PC-3 (cell line): ENCODE results near the gene GPD1L. TPM values are rescaled to one million over a fixed set of nuclear protein-coding genes. Genes with fewer than 3 reads are reported as not detected.

Experiments
- ATAC-seq: fragments of 200-7000 bp; cut with Tn5 transposase; 2 replicates; pipeline ENCODE4 v1.9.1; 2020; ENCODE audit warnings: mild to moderate bottlenecking, moderate library complexity
- BruUV-seq: library from RNA; stranded (reverse); fragments of 400-500 nt; replicated peaks from 2 replicates; lab custom pipeline; 2021; lab: Mats Ljungman, UMichigan
- CTCF ChIA-PET: fragments of 300-600 bp; sonication (Branson Sonifier 250); formaldehyde crosslinking; loops from one replicate; lab custom pipeline; 2022; ENCODE audit warnings: antibody characterized with exemption; lab: Charles Lee
- POLR2A ChIA-PET: fragments of 300-600 bp; sonication (Branson Sonifier 250); formaldehyde crosslinking; loops from one replicate; lab custom pipeline; 2022; ENCODE audit warnings: antibody characterized with exemption; ENCODE audit not compliant: unreplicated experiment; lab: Charles Lee
- DNase-seq: peaks from one replicate; pipeline ENCODE4 v3.0.0-alpha.2; 2015
- H2AFZ ChIP-seq: fragments of 300-600 bp; sonication (generic); 2 replicates; pipeline ENCODE4 v1.6.0; 2016; ENCODE audit warnings: antibody characterized with exemption, low read length
- H3F3A ChIP-seq: fragments of 300-600 bp; sonication (generic); one replicate; pipeline ENCODE4 v1.6.0; 2017; ENCODE audit warnings: antibody characterized with exemption, low read length, control low read depth, mild to moderate bottlenecking; ENCODE audit not compliant: unreplicated experiment
- H3K27ac ChIP-seq: fragments of 300-600 bp; sonication (generic); 2 replicates; pipeline ENCODE4 v1.5.1; 2016; ENCODE audit warnings: mild to moderate bottlenecking, low read length
- H3K27me3 ChIP-seq: fragments of 300-600 bp; sonication (generic); 2 replicates; pipeline ENCODE4 v1.6.1; 2016; ENCODE audit warnings: low read length, mixed read lengths
- H3K36me3 ChIP-seq: fragments of 300-600 bp; sonication (generic); 2 replicates; pipeline ENCODE4 v1.6.1; 2016; ENCODE audit warnings: low read depth, mixed run types, low read length, mixed read lengths
- H3K4me1 ChIP-seq: fragments of 300-600 bp; sonication (generic); 2 replicates; pipeline ENCODE4 v1.5.1; 2016; ENCODE audit warnings: low read length; ENCODE audit not compliant: insufficient read depth
- H3K4me2 ChIP-seq: fragments of 300-600 bp; sonication (generic); 2 replicates; pipeline ENCODE4 v1.6.0; 2016; ENCODE audit warnings: low read length
- H3K4me3 ChIP-seq: fragments of 300-600 bp; sonication (generic); 2 replicates; pipeline ENCODE4 v1.5.1; 2016; ENCODE audit warnings: mild to moderate bottlenecking, low read length, mixed read lengths
- H3K79me2 ChIP-seq: fragments of 300-600 bp; sonication (generic); 2 replicates; pipeline ENCODE4 v1.6.1; 2017; ENCODE audit warnings: low read length, mixed read lengths
- H3K9ac ChIP-seq: fragments of 300-600 bp; sonication (generic); 2 replicates; pipeline ENCODE4 v1.6.0; 2016; ENCODE audit warnings: mild to moderate bottlenecking, low read length
- H3K9me2 ChIP-seq: fragments of 300-600 bp; sonication (generic); replicated peaks from 2 replicates; pipeline ENCODE4 v1.6.1; 2016; ENCODE audit warnings: mixed run types, low read length, mixed read lengths
- H3K9me3 ChIP-seq: fragments of 300-600 bp; sonication (generic); 2 replicates; pipeline ENCODE4 v1.6.1; 2016; ENCODE audit warnings: low read length, mixed read lengths
- H4K20me1 ChIP-seq: fragments of 300-600 bp; sonication (generic); 2 replicates; pipeline ENCODE4 v1.6.1; 2016; ENCODE audit warnings: low read length, mixed read lengths
- EZH2 ChIP-seq: fragments of 300-600 bp; sonication (generic); IDR thresholded peaks from one replicate; pipeline ENCODE4 v1.6.1; 2017; ENCODE audit warnings: antibody characterized with exemption, mild to moderate bottlenecking, low read length; ENCODE audit not compliant: unreplicated experiment
- EZH2phosphoT487 ChIP-seq: fragments of 300-600 bp; sonication (generic); IDR thresholded peaks from 2 replicates; pipeline ENCODE4 v1.6.1; 2018; ENCODE audit warnings: mild to moderate bottlenecking, antibody characterized with exemption, low read length, borderline replicate concordance
- intact Hi-C: fragments of 100-400 bp; cut with micrococcal nuclease; formaldehyde crosslinking; loops from 2 replicates; pipeline ENCODE4 v1.9.0; 2023
- total RNA-seq: library from RNA; depleted of rRNA; stranded (reverse); fragments of >200 nt; gene quantifications from 2 replicates; pipeline ENCODE4 v1.2.3, GENCODE V29; 2014
- TF ChIP-seq, protein P1 (sequence below): fragments of 300-600 bp; sonication (generic); conservative IDR thresholded peaks from 2 replicates; pipeline ENCODE4 v1.5.1; 2017; ENCODE audit warnings: antibody characterized with exemption, low read depth, mild to moderate bottlenecking, low read length

Gene GPD1L
- total RNA-seq, 1 experiment from 2014 or later, result 33.7 TPM

DNA sequence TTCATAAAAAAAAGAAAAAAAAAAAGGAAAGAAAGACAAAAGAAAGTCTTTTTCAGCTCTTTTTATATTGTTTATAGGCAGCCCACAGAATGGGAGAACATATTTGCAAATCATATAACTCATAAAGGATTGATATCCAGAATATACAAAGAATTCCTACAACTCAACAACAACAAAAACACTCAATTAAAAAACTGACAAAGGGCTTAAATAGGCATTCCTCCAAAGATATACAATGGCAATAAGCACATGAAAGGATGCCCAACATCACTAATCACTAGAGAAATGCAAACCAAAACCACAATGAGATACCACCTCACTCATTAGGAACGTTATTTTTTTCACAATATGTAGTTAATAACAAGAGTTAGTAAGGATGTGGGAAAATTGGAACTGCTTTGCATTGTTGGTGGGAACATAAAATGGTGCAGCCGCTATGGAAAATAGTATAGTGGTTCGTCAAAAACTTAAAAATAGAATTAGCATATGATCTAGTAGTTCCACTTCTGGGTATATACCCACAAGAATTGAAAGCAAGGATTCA, 77.8 kb downstream of the GPD1L start:
- H3K9ac ChIP-seq, result no peak overlapping the region
- ATAC-seq (no peak), DNase-seq (no peak)
- H3K9me3 ChIP-seq, result no peaks in the 10 kb centered on the region
- H3K4me1 ChIP-seq, result no peaks in the 10 kb centered on the region
- BruUV-seq, result no TSS peak
- no peaks in the 10 kb centered on the region for H4K20me1 ChIP-seq
- intact Hi-C loops, result no loop called here
- no peaks in the 10 kb centered on the region for H3K9me2 ChIP-seq
- ChIA-PET POLR2A (no interaction called here), CTCF (no interaction called here)
- H3K4me3 ChIP-seq, result no peak overlapping the region
- H3K27ac ChIP-seq, result no peak overlapping the region
- no peaks in the 10 kb centered on the region for H3K36me3 ChIP-seq
- no peaks in the 10 kb centered on the region for H3K27me3 ChIP-seq
- H2AFZ ChIP-seq, result no peak overlapping the region
- no peaks in the 10 kb centered on the region for H3K79me2 ChIP-seq
- H3F3A ChIP-seq, result no peaks in the 10 kb centered on the region
- no peak for TF ChIP-seq EZH2
- no peak for TF ChIP-seq EZH2phosphoT487
- TF ChIP-seq, protein P1, sequence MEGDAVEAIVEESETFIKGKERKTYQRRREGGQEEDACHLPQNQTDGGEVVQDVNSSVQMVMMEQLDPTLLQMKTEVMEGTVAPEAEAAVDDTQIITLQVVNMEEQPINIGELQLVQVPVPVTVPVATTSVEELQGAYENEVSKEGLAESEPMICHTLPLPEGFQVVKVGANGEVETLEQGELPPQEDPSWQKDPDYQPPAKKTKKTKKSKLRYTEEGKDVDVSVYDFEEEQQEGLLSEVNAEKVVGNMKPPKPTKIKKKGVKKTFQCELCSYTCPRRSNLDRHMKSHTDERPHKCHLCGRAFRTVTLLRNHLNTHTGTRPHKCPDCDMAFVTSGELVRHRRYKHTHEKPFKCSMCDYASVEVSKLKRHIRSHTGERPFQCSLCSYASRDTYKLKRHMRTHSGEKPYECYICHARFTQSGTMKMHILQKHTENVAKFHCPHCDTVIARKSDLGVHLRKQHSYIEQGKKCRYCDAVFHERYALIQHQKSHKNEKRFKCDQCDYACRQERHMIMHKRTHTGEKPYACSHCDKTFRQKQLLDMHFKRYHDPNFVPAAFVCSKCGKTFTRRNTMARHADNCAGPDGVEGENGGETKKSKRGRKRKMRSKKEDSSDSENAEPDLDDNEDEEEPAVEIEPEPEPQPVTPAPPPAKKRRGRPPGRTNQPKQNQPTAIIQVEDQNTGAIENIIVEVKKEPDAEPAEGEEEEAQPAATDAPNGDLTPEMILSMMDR, result no peak
- H3K4me2 ChIP-seq, result no peak overlapping the region

DNA sequence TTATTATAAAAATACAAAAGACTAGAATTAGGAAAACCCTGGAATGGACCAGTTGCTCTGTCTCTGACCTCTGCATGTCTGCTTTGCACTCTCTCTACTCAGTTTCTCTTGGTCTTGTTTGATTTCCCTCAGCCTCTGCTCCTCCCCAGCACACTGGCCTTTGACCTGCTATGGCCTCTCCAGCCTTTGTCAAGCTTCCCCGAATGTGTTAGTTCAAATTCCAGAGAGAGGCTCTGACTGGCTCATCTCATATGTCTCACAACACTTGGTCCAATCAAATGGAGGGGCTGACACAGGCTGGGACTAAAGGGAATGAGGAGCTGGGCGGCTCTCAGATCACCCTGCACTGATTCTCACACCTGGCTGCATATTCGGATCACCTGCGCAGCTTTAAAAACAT, 79.7 kb downstream of the GPD1L start:
- CTCF ChIA-PET, result no interaction called here
- Histone ChIP-seq H3K79me2 (no peaks in the 10 kb centered on the region), H3K4me3 (no peak overlapping the region), H4K20me1 (no peaks in the 10 kb centered on the region), H3K36me3 (no peaks in the 10 kb centered on the region), H3K27me3 (no peaks in the 10 kb centered on the region), H3K4me2 (no peak overlapping the region), H3F3A (no peaks in the 10 kb centered on the region), H3K4me1 (no peaks in the 10 kb centered on the region), H3K9me2 (no peaks in the 10 kb centered on the region), H3K9ac (no peak overlapping the region), H2AFZ (no peak overlapping the region), H3K9me3 (no peaks in the 10 kb centered on the region), H3K27ac (no peak overlapping the region)
- ATAC-seq, result no peak
- no TSS peak for BruUV-seq
- TF ChIP-seq EZH2, result no peak
- TF ChIP-seq EZH2phosphoT487, result no peak
- TF ChIP-seq, protein P1, result no peak
- no peak for DNase-seq
- intact Hi-C loops, result no loop called here
- POLR2A ChIA-PET, result no interaction called here

DNA sequence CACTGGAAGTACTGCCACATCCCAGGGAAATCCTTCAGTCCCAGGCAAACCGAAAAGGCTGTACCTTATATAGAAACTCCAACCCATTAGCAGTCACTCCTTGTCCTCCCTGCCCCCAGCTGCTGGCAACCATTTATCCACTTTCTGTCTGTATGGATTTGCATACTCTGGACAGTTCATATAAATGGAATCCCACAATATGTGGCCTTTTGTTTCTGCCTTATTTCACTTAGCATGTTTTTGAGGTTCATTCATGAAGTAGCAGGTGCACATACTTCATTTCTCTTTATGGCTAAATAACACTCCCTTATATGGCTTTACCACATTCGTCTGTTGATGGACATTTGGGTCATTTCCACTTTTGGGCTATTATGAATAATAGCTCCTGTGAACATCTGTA, 80.5 kb downstream of the GPD1L start:
- Histone ChIP-seq H3K9me3 (no peaks in the 10 kb centered on the region), H3K4me2 (no peak overlapping the region), H3K79me2 (no peaks in the 10 kb centered on the region), H3K4me3 (no peak overlapping the region), H3K9me2 (no peaks in the 10 kb centered on the region), H3K9ac (no peak overlapping the region), H4K20me1 (no peaks in the 10 kb centered on the region), H3K36me3 (no peaks in the 10 kb centered on the region), H3K27me3 (no peaks in the 10 kb centered on the region), H3K27ac (no peak overlapping the region), H3K4me1 (no peaks in the 10 kb centered on the region), H2AFZ (no peak overlapping the region), H3F3A (no peaks in the 10 kb centered on the region)
- no peak for DNase-seq
- ATAC-seq, result no peak
- ChIA-PET POLR2A (no interaction called here), CTCF (interaction anchor here (0.6 kb wide), 1 partner anchor 1176 kb away, joined by 3 read pairs; no protein-coding TSS in a partner anchor)
- intact Hi-C loops, result no loop called here
- BruUV-seq, result no TSS peak
- TF ChIP-seq, protein P1, result no peak
- TF ChIP-seq EZH2phosphoT487 (no peak), EZH2 (no peak)
